GM18502 (cell line): ENCODE data around the gene NFX1.
"Not testable (repeated sequence)": the region's sequence is repeated elsewhere in the genome, so short reads cannot be mapped to it uniquely, and the experiment has no call there.

Experiments used
- ATAC-seq: cut with Tn5 transposase; IDR thresholded peaks from one replicate; pipeline ENCODE4 v1.9.1; 2021; ENCODE audit warnings: mild to moderate bottlenecking; ENCODE audit not compliant: unreplicated experiment, poor library complexity

The NFX1 gene

DNA sequence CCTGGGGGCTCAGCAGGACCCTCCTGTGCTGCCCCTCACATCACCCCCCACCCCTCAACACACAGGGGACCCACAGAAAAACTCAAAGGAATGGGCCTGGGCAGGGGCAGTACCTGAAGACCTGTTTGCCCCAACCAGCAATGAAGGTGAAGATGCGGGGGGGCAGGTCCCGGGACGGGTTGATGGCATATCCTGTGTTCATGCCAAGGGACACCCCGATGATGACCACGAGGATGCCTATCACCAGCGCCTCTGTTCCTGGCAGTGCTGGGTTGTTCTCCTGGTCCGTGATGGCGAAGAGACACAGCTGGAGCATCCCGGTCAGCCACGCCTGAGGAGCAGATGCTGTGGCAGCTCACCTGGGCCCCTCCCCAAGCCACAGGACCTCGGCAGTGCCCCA, 95.2 kb downstream of the NFX1 start:
- ATAC-seq: not testable (repeated sequence)

DNA sequence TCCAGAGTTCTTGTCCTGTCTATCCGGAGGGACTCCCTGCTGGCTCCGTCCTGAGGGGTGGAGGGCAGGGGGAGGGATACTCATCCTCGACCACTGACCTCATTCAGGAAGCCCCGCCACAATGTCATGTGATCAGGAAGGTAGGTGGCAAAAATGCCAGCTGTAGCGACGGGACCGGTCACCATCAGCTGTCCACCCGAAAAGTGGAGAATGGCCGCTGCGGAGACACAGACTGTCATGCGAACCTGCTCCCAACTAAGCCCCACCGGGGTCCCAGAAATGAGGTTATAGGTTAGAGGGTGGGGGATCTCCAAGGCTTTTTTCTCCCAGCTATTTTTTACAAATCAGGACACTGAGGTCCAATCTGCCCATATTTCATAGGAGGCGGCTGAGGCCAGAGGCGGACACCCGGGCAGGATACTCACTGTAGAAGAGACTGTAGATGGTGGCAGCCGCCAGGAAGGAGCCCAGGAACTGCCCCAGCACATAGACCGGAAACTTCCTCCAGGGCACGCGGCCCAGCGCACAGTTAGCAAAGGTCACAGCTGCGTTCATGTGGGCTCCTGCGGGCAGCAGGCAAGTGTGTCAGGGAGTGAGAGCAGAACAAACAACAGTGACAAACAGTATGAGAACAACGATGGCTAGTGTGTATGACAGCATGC, 95.8 kb downstream of the NFX1 start:
- not testable (repeated sequence) for ATAC-seq

DNA sequence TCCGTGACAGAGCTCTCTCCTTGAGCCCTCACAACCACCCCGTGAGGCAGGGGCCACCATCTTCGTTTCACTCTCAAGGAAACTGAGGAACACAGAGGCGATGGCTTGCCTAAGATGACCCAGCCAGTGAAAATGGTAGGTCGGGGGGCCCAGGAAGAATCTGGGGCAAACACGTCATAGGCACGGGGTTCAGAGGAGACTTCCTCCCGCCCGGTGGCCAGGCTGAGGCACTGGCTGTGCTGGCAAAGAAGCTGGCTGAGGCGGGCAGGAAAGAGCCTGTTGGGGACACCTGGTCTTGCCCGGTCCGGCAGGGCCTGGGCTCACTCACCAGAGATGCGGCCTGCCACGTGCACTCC, 96.3 kb downstream of the NFX1 start:
- not testable (repeated sequence) for ATAC-seq

DNA sequence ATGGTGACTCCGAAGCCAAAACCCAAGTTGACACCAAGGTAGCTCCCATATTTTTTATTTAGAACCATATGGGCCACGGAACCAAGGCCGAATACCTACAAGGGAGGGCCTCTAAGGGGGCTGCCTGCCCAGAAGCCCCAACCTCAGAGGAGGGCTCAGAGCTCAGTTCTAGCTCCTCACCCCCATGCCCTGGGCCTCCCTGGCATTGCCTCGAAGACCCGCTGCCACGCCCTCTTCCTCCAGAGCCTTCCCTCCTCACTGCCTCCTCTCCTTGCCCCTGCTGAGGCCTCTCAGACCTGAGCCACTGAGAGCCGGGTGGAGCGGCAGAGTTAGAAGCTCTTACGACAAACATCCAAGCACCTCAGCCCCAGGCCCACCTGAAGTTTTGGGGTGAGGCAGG, 96.7 kb downstream of the NFX1 start:
- not testable (repeated sequence) for ATAC-seq

DNA sequence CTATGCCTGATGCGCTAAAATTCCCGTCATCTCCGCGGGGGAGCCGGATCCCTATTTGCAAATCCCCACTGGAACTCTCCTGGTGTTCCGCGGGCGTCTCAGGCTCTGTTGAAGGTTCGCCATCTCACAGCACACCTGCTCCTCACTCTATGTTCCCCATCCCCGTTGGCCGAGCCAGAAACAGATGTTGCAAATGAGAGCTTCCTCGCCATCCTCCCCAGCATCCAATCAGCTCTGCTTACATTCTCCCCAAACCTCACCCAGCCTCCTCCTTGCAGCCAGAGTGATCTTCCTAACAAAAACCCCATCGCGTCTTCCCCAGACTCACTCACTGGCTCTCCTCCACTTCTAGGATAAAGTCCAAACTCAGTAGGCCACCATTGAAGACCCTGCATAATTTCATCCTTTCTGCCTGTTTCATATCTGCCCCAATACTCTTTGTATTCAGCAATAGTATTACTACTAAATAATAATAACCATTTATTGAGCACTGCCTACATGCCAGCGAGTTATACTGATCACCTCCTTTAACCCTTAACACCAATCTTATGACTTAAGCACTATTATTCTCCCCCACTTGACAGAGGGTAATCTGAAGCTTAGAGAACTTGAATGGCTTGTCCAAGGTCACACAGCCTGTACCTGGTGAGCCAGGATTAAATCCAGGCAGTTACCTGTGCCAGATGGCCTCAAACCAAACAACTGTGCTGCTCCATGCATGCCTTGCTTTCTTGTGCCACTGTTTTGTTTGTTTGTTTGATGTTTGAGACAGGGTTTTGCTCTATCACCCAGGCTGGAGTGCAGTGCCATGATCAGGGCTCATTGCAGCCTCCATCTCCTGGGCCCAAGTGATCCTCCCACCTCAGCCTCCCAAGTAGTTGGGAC, 98.0 kb downstream of the NFX1 start:
- ATAC-seq: no peak

DNA sequence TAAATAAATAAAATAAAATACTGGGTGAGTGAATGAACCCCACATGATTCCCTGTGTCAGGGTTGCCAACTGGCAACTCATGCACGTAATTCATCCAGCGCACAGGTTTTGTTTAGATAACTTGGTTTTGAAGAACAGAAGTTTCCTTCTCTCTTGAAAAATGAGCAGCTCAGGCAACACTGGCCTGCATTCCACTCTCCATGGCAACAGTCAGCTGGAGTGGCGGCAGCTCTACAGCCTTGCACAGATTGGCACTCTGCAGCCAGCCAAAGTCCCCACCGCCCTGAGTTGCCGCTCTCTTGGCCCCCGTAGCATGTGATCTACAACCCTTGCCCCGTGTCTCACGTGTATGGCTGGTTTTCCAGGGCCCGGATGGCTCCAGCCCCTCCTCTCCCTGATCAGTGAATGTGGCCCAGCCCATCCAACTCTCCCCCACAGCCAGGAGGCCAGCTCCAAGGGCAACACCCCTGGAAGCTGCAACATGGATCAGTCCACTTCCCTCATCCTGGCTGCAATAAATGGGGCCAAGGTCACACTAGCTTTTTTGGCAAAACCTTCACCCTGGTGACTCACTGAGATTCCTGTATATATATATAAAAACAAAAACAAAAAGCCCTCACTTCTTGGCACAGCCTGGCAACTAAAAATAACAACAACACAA, 100.9 kb downstream of the NFX1 start:
- not testable (repeated sequence) for ATAC-seq

DNA sequence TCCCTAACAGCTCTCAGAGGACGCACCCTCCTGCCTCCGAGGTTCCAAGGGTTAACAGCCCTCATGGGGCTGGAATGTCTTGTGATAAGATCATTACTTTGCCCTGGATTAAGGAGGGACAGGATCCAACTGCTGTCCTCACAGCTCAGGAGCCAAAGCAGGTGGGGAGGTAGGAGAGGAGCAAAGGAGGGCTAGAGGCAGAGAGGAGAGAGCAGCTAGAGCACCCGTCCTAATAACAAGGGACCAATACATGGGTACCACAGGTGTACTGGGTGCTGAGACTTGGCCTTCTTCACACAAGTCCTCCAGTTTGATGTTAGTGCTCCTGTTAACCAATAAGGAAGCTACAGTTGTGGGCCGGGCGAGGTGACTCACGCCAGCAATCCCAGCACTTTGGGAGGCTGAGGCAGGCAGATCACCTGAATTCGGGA, 102.3 kb downstream of the NFX1 start:
- ATAC-seq: not testable (repeated sequence)

DNA sequence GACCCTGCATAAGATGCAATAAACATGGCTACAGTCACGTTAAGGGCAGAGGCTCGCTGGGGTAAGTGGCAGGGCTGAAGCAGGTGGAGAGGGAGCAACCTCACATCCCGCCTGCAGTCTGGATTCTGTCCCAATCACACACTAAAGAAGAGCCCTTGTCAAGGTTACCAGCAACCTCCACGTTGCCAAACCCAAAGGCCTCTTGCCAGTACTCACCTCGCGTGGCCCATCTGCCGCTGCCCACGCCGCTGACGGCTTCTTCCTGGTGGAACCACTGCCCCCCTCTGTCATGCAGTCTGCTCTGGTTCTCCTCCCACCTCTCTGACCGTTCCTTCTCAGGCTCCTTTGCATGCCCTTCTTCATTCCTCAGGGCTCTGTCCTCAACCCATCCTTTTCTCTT, 103.3 kb downstream of the NFX1 start:
- no peak for ATAC-seq

DNA sequence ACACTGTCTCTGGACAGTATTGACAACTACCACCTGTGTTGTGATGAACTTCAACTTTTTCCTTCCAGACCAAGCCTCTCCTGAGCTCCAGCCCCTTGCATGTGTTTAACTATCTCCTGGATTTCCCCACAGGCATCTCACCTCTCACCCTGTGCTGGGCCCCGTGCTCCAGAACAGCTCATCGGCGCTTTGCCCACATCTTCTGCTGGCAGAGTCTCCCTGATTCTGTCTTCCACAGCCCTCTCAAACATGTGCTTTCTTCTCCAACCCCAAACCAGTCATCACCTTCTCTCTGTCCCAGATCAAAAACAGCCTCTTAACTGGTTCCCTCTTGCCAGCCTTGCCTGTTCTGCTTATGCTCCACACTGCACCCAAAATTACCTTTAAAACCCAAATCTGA, 103.7 kb downstream of the NFX1 start:
- not testable (repeated sequence) for ATAC-seq

DNA sequence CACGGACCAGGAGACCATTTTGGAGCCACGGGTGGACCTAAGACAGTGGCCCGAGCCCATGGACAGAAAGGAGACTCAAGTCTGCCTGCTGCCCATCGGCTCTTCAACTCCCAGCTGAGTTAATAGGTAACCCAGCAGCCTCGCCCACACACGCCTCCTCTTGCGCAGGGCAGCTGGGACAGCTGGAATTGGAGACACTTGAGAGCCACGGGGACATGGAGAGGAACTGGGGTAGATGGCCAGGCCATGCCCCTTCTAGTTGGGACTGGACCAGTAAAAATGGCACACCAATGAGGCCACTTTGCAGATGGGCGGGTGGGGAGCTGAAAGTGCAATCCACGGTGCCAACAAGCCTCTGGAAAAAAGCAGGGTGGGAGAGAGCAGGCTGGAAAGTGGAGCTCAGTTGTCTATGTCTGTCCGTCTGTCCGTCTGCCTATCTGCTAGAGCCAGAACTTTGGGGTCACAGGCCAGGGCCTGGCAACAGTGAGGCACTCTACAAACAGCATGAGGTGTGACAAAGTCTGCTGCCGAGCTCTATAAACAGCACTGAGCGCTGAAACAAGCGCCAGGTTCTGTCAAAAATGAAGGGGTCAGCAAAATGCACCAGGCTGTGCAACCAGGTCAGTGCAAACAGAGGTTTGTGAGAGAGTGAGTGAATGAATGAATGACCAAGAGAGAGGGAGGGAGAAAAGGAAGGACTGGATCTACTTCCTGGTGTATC, 105.0 kb downstream of the NFX1 start:
- not testable (repeated sequence) for ATAC-seq

DNA sequence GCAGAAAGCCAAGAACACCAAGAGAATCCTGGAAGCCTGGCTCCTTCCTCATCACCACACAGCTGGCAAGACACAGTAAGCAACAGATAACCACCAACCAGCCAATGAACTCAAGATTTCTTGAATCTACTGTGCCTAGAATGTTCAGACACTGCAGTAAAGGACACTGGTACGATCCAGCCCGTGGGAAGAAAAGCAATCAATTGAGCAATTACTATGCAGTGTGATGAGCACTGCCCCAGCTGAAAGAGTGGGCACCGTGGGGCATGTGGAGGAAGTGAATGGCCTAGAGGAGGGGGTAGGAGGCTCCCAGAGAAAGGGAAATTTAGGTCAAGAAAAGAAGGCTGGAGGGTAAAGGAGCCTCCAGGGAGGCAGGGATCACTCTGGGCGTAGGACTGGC, 107.5 kb downstream of the NFX1 start:
- not testable (repeated sequence) for ATAC-seq

DNA sequence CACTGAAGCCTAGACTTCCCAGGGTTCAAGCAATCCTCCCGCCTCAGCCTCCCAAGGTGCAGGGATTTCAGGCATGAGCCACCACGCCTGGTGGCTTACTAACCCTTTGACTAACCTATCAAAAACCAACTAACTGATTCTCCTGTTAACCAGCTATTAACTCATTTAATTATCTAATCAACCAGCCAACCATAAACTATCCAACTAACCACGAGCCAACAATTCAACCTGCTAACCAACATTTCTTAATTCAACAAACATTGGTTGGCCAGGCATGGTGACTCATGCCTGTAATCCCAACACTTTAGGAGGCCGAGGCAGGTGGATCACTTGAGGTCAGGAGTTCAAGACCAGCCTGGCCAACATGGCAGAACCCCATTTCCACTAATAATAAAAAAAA, 108.7 kb downstream of the NFX1 start:
- not testable (repeated sequence) for ATAC-seq

DNA sequence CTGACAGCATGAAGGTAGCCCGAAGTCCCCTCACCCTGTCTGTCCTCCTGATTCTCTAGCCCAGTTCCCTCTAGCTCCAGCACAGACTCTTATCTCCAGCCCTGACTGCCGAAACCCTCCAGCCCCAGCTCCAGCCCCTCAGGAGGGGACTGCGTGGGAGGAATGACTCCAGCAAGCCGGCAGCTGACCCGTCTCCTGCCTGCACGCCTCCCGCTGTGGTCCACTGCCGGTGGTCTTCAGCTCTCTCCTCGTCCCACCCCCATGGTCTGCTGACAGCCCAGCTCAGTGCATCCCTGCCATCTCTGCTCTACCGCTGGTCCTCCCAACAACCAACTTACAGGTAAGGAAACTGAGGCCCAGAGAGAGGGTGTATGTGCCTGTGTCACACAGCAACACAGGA, 111.5 kb downstream of the NFX1 start:
- ATAC-seq: not testable (repeated sequence)

DNA sequence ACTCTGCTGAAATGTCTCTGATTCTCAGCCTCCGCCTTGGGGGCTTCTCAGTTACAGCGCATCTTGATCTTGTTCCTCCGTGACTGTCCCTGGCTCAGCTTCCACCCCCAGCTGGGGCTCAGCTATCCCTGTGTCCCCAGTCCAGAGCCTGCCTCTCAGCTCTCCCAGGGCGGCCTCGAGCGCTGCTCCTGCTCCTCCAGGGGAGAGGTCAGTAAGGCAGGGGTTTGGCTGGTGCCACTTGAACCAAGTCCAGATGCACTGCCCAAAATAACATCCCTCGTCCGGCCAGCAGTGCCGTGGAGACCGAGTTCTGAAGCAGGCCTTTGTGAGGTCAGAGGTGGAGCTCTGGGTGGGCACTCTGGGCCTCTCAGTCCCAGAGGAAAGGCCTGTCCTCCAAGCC, 112.1 kb downstream of the NFX1 start, which contains the start of gene AQP7:
Gene AQP7, minus strand, starts transcription at position 198 of the 400 bp plus-strand sequence. CDS start 1,306 bp downstream, outside the sequence.
- ATAC-seq: not testable (repeated sequence)

DNA sequence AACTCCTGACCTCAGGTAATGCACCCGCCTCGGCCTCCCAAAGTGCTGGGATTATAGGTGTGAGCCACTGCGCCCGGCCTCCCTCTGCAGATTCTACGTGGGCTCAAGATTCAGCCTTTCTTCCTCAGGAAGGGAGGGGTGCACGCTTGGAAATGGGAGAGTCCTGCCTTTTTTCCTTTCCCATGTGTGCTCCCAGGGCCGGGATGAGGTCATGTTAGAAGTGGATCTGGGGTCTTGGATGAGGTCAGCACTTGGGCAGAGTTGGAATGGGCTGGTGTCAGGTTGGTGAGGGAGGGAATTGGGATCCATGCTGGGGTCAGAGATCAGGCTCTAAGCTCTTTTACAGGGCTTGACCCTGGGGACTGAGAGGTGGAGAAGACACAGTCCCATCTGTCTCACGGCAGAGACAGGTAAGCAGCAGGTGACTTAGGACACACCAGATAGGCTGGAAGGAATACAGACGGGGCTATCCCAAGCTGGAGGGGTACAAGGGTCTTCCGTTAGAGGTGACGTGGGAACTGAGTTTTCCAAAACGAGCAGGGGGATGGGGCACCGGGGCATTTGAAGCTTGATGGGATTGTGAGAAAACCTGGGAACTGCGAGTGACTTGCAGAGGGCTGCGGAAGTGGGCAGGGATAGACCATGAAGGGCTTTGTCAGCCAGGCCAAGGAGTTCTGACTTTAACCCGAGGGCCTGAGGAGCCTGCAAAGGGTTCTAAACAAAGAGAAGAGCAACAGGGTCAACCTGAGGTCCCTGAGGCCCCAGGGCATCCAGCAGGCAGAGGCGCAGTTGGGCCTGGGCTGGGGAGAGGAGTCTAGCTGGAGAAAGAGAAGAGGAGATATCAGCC, 113.8 kb downstream of the NFX1 start:
- ATAC-seq: no peak

DNA sequence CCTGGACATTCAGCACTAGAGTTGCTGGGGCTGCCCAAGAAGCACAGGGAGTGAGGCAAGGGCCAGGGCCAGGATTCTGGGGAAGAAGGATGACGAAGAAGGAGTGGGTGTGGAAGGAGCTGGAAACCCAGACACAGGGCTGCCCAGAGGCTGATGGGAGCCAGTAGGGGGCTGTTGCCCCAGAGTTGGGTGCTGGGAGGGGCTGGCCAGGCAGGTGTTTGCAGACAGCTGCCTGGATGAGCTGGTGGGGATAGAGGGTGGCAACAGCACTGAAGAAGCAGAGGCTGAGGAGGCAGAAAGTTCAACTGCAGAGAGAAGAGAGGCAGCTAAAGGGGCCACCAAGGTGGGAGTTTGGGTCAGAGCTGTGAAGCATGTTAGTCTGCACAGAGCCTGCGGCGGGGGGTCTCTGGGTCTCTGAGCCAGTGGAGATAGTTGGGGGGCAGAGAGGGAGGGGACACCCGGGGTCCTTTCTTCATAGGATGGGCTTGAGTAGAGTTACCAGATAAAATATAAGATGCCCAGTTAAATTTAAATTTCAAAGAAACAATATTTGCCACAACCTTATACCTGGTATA, 114.6 kb downstream of the NFX1 start:
- ATAC-seq: no peak

DNA sequence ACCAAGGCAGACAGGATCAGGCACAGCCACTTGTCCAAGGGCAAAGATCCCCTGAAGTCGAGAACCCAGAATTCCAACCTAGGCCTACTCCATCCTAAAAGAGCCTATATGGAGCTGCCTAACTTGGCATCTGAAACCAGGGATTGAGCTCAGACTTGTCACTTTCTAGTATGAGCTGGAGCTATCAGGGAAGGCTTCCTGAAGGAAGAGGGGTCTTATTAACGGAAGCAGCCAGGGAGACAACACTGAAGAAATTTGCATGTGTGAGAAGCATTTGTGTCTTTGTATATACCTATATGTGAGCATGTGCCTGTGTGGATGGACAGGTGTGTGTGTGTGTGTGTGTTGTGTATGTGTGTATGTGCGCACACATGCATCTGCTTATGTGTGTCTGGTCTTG, 116.7 kb downstream of the NFX1 start:
- no peak for ATAC-seq

DNA sequence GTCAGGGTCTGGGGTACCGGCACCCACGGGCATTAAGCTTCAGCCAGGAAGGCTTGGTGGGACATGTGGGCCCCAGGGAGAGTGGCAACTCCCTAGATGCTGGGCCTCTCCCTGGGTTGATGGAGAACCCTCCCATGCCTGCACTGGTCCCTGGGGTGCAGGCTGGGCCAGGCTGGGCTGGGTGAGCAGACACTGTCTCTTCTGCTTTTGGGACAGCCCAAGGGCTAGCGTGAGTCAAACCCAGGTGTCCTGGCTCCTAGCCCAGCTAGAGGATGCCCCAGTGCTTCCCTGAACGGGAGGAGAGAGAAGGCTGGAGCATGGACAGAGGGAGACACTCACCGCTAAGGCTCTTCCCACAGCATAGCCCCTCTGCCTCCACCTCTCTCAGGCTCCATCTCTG, 117.8 kb downstream of the NFX1 start:
- no peak for ATAC-seq

DNA sequence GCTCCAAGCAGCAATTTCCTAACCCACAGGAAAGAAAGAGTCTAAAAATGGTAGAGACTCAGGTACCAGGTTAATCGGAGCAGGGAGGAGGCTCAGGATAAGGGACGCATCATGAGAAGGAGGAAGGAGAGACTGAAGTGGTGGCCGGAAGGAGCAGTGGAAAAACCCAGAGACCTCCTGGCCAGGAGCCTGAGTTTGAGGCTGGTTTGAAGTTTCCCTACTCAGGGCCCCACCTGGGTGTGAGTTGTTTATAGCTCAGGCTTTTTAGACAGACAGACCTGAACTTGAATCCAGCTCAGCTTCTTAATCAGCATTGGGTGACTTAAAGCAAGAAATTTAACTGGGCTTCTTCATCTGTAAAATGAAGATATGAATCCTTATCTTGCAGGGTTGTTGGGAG, 124.0 kb downstream of the NFX1 start:
- ATAC-seq: no peak
